Measurements from ENCODE around the gene GPC6.

GPC6 gene

DNA sequence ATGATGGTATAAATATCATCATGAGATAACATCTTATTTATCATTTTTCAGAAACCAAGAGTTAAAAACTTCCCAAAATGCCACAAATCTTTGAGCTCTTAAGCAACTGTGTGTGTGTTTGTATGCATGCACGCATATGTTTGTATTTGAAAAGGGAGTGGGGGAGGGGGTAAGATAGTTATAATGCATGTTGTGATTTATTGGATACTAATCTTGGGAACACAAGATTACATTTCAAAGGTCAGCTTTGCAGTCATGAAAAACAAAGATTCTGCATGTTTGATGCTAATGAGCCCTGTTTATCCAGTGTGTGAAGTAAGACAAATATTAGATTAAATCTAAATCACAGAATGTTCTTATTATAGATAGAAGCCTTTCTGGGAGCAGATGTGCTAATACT lies 897.0 kb downstream of the GPC6 start:
- no peak for DNase-seq (ENCODE audit: low read depth)
- no peak overlapping the region for H3K4me3 ChIP-seq (ENCODE audit: low read length)
- TF ChIP-seq, protein P1, sequence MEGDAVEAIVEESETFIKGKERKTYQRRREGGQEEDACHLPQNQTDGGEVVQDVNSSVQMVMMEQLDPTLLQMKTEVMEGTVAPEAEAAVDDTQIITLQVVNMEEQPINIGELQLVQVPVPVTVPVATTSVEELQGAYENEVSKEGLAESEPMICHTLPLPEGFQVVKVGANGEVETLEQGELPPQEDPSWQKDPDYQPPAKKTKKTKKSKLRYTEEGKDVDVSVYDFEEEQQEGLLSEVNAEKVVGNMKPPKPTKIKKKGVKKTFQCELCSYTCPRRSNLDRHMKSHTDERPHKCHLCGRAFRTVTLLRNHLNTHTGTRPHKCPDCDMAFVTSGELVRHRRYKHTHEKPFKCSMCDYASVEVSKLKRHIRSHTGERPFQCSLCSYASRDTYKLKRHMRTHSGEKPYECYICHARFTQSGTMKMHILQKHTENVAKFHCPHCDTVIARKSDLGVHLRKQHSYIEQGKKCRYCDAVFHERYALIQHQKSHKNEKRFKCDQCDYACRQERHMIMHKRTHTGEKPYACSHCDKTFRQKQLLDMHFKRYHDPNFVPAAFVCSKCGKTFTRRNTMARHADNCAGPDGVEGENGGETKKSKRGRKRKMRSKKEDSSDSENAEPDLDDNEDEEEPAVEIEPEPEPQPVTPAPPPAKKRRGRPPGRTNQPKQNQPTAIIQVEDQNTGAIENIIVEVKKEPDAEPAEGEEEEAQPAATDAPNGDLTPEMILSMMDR (conservative IDR thresholded peaks at IDR 0.05; ENCODE audit: low read length): no peak

DNA sequence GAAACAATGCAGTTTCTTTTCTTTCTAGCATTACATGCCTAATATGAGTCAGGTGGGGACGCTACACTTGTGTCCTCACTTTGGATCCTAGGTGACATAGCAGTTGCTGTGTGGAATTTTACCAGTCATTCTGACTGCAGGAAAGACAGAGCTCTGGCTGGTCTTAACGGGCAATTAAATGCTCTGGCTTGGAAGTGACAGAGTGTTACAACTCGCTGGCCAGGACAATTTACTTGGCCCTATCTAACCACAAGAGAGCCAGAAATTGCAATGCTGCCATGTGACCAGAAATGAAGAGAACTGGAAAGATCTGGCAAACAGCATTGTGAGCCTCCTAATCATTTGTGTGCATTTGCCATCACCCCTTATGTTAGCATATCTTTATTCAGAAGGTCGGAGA lies 901.8 kb downstream of the GPC6 start:
- TF ChIP-seq, protein P1 (conservative IDR thresholded peaks at IDR 0.05; ENCODE audit: low read length): no peak
- no peak overlapping the region for H3K4me3 ChIP-seq (ENCODE audit: low read length)
- peak; percentile 17 for DNase-seq (ENCODE audit: low read depth)

DNA sequence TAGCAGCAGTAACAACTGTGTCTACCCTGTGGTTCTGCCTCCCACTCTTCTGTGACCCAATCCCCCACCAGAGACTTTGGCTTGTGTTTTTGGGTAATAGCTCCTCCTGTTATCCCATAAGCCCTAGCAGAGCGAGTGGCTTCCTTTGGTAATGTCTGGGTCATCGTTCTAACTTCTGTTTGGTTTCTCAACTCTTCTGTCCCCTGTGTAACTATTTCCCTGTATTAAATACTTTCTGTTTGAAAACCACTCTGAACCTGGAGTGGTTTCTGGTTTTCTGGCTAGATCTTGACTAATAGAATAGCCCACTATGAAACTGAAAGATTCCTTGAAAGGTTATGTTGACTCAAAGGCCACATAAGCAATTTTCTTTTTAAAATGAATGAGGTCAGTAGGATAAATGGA lies 902.9 kb downstream of the GPC6 start:
- TF ChIP-seq, protein P1 (conservative IDR thresholded peaks at IDR 0.05; ENCODE audit: low read length): no peak
- no peak overlapping the region for H3K4me3 ChIP-seq (ENCODE audit: low read length)
- DNase-seq (ENCODE audit: low read depth): no peak

DNA sequence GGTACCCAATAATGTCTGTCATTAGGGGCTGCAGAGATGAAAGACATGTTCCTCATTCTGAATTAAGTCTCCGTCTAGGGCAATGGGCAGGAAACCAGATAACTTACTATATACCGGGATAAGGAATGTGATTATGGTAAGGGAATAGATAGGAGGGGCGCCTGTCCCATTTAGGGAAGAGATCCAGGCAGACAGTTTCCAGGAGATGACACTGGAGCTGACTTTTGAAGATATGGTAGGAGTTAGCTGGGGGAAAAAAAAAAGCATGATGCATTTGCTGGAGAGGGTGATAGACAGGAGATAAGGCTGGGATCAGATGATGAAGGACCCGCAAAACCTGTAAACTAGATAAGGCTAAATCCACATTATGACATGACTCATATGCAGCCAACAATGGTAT lies 912.2 kb downstream of the GPC6 start:
- TF ChIP-seq, protein P1 (conservative IDR thresholded peaks at IDR 0.05; ENCODE audit: low read length): no peak
- no peak for DNase-seq (ENCODE audit: low read depth)
- H3K4me3 ChIP-seq (ENCODE audit: low read length): no peak overlapping the region

DNA sequence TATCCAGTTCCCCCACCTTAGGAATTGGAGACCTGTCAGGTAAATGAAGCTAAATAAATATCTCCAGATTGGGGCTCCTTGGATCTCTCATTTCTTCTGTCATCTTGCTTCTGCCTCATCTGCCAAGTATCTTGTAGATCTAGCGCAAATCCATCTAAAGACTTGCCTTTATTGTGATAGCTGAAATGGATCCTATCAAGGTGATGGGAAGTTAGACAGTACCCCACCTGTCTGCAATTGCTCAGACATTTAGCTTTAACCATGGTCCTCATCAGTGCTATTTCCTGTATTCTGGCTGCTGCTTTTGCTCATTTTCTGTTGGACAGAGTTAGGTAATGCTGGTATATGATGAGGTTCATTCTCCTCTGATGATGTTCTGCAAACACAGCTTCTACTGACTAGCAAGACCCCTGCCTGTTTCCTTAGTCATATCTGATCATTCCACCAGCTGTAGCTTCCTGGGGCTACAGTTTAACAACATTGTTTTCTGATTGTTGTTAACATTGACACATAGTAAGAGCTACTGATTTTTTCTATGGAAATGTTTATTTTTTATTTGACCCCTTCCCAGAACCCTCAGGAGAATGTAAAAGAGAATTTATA lies 912.9 kb downstream of the GPC6 start:
- no peak for DNase-seq (ENCODE audit: low read depth)
- no peak overlapping the region for H3K4me3 ChIP-seq (ENCODE audit: low read length)
- TF ChIP-seq, protein P1 (conservative IDR thresholded peaks at IDR 0.05; ENCODE audit: low read length): no peak

DNA sequence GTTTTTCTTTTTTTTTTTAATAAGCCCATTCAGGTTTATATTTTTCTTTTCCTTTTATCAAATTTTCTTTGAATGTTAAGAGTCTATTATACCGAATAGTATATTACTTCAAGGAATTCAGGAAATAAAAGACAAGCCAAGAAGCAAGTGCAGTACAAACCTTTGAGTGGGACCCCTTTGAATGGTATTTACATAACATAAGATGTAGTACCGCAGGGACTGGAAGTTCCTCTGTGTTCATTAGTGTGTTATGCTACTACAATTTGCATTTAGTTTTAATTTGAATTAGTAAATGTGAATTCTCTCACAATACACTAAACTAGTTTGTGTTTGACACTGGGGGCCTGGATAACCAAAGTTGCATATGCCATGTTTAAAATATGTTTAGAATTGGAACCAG lies 913.4 kb downstream of the GPC6 start:
- no peak overlapping the region for H3K4me3 ChIP-seq (ENCODE audit: low read length)
- no peak for DNase-seq (ENCODE audit: low read depth)
- TF ChIP-seq, protein P1 (conservative IDR thresholded peaks at IDR 0.05; ENCODE audit: low read length): no peak

DNA sequence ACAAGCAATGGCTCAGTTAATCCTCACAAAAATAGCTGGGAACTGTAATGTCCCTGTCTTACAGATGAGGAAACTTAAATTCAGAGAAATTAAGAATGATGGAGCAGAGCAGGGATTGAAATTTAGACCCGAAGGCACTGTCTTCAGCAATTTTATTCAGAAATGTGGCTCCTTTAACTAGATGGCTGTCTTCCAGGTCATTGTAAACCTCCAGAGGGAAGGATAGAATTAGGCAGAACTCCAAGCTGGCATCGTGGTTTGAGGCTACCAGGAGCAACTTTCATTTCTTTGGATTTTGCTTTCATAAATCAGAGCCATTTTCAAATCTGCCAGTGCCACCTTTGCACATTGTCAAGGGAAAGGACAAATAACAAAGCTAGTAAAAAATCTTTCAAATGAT lies 913.9 kb downstream of the GPC6 start:
- TF ChIP-seq, protein P1 (conservative IDR thresholded peaks at IDR 0.05; ENCODE audit: low read length): no peak
- no peak for DNase-seq (ENCODE audit: low read depth)
- no peak overlapping the region for H3K4me3 ChIP-seq (ENCODE audit: low read length)
